Vagina (tissue), 2 donors: ENCODE measurements around the gene TRPM1.

Source experiments
- CTCF ChIP-seq, 3 experiments: fragments of 450-650 bp in 2 of 3; fragments of 200-600 bp in 1 of 3; sonication (generic) in 1 of 3; IDR thresholded peaks; one replicate each; pipeline ENCODE4 v1.5.1; 2017 to 2019; ENCODE audit warnings: antibody characterized with exemption in 3 of 3, mild to moderate bottlenecking in 2 of 3, moderate library complexity in 2 of 3
- POLR2A ChIP-seq, 2 donors: fragments of 450-650 bp; IDR thresholded peaks; one replicate each; pipeline ENCODE4 v1.6.1; 2017; ENCODE audit warnings: antibody characterized with exemption in 2 of 2, mild to moderate bottlenecking in 2 of 2, moderate library complexity in 2 of 2
- POLR2AphosphoS5 ChIP-seq, 2 donors: sonication (generic); formaldehyde crosslinking; IDR thresholded peaks; one replicate each; pipeline ENCODE4 v1.9.0; 2017; ENCODE audit warnings: antibody characterized with exemption in 2 of 2, mild to moderate bottlenecking in 2 of 2, low read depth in 1 of 2; ENCODE audit not compliant: insufficient read depth in 1 of 2

GRCh38 chr15:31108836-31109235 is 7.3 kb upstream of the TRPM1 start:
- TF ChIP-seq CTCF (IDR thresholded peaks at IDR 0.05) (no peak), POLR2AphosphoS5 (IDR thresholded peaks at IDR 0.05; ENCODE audit: insufficient read depth in 1 of 2, low read depth in 1 of 2) (no peak), POLR2A (IDR thresholded peaks at IDR 0.05) (no peak)
